WTC11 (cell line): ENCODE results near the gene NHLH2. TPM values are rescaled to one million over a fixed set of nuclear protein-coding genes. Genes with fewer than 3 reads are reported as not detected.

ENCODE experiments used
- ATAC-seq: fragments of 200-7000 bp; cut with Tn5 transposase; 2 replicates; pipeline ENCODE4 v1.10.0; 2021; ENCODE audit warnings: mild to moderate bottlenecking, moderate library complexity
- CTCF ChIA-PET: fragments of 300-600 bp; sonication (Branson Sonifier 250); formaldehyde crosslinking; loops from one replicate; lab custom pipeline; 2021; ENCODE audit warnings: antibody characterized with exemption; lab: Charles Lee
- POLR2A ChIA-PET: fragments of 350-600 bp; sonication (Branson Sonifier 250); formaldehyde crosslinking; loops from one replicate; lab custom pipeline; 2021; ENCODE audit warnings: antibody characterized with exemption; lab: Charles Lee
- DNase-seq: peaks from one replicate; pipeline ENCODE4 v3.0.0; 2021; ENCODE audit warnings: low spot score
- H3K27ac Mint-ChIP-seq: 2 replicates; pipeline ENCODE4 v1.8.0; 2021; ENCODE audit warnings: mixed read lengths
- H3K27me3 Mint-ChIP-seq: 2 replicates; pipeline ENCODE4 v1.8.0; 2021; ENCODE audit warnings: low read depth, mild to moderate bottlenecking, moderate library complexity, mixed read lengths
- H3K36me3 Mint-ChIP-seq: 2 replicates; pipeline ENCODE4 v1.8.0; 2021; ENCODE audit warnings: mixed read lengths
- H3K4me1 Mint-ChIP-seq: 2 replicates; pipeline ENCODE4 v1.8.0; 2022; ENCODE audit warnings: mixed read lengths
- H3K4me3 Mint-ChIP-seq: 2 replicates; pipeline ENCODE4 v1.8.0; 2021; ENCODE audit warnings: mild to moderate bottlenecking, moderate library complexity, mixed read lengths
- H3K9me3 Mint-ChIP-seq: 2 replicates; pipeline ENCODE4 v1.8.0; 2021; ENCODE audit warnings: mixed read lengths
- ATF2 ChIP-seq: sonication (generic); formaldehyde crosslinking; IDR thresholded peaks from 2 replicates; pipeline ENCODE4 v1.8.1; 2022; ENCODE audit warnings: low read depth, missing genetic modification reagents, borderline replicate concordance
- CBFB ChIP-seq: sonication (generic); formaldehyde crosslinking; IDR thresholded peaks from 2 replicates; pipeline ENCODE4 v1.8.1; 2022; ENCODE audit warnings: mild to moderate bottlenecking, low read depth, missing genetic modification reagents
- E2F4 ChIP-seq: sonication (generic); formaldehyde crosslinking; IDR thresholded peaks from 2 replicates; pipeline ENCODE4 v1.8.1; 2022; ENCODE audit warnings: low read depth, mild to moderate bottlenecking, moderate library complexity, missing genetic modification reagents, borderline replicate concordance
- ESRRA ChIP-seq: sonication (generic); formaldehyde crosslinking; IDR thresholded peaks from 2 replicates; pipeline ENCODE4 v1.8.1; 2022; ENCODE audit warnings: mild to moderate bottlenecking, missing genetic modification reagents, borderline replicate concordance
- ETV6 ChIP-seq: sonication (generic); formaldehyde crosslinking; IDR thresholded peaks from 2 replicates; pipeline ENCODE4 v1.8.1; 2022; ENCODE audit warnings: mild to moderate bottlenecking, missing genetic modification reagents
- FOXP1 ChIP-seq: sonication (generic); formaldehyde crosslinking; IDR thresholded peaks from 2 replicates; pipeline ENCODE4 v1.8.0; 2022; ENCODE audit warnings: missing genetic modification reagents, mild to moderate bottlenecking, moderate library complexity, borderline replicate concordance
- FOXP4 ChIP-seq: sonication (generic); formaldehyde crosslinking; IDR thresholded peaks from 2 replicates; pipeline ENCODE4 v1.8.0; 2022; ENCODE audit warnings: mild to moderate bottlenecking, missing genetic modification reagents
- GRHL2 ChIP-seq: fragments of 250-450 bp; sonication (Bioruptor Pico); IDR thresholded peaks from 2 replicates; pipeline ENCODE4 v1.8.0; 2022; ENCODE audit warnings: mild to moderate bottlenecking, moderate library complexity; ENCODE audit not compliant: insufficient replicate concordance, severe bottlenecking
- JAZF1 ChIP-seq: fragments of 250-450 bp; sonication (Bioruptor Pico); IDR thresholded peaks from 2 replicates; pipeline ENCODE4 v1.9.0; 2021; ENCODE audit warnings: moderate library complexity, mild to moderate bottlenecking, inconsistent platforms
- JUN ChIP-seq: sonication (generic); formaldehyde crosslinking; IDR thresholded peaks from 2 replicates; pipeline ENCODE4 v1.8.0; 2023; ENCODE audit warnings: mild to moderate bottlenecking, missing genetic modification reagents
- NR2C2 ChIP-seq: sonication (generic); formaldehyde crosslinking; IDR thresholded peaks from 2 replicates; pipeline ENCODE4 v1.8.0; 2022; ENCODE audit warnings: mild to moderate bottlenecking, missing genetic modification reagents
- NR3C1 ChIP-seq: sonication (generic); formaldehyde crosslinking; conservative IDR thresholded peaks from 2 replicates; pipeline ENCODE4 v1.8.1; 2023; ENCODE audit warnings: low read depth, mild to moderate bottlenecking, missing genetic modification reagents
- RELA ChIP-seq: sonication (generic); formaldehyde crosslinking; IDR thresholded peaks from 2 replicates; pipeline ENCODE4 v1.8.1; 2022; ENCODE audit warnings: missing genetic modification reagents, mild to moderate bottlenecking, borderline replicate concordance
- RORB ChIP-seq: fragments of 250-450 bp; sonication (Bioruptor Pico); IDR thresholded peaks from 2 replicates; pipeline ENCODE4 v1.9.0; 2021; ENCODE audit warnings: mild to moderate bottlenecking
- SMAD3 ChIP-seq: sonication (generic); formaldehyde crosslinking; IDR thresholded peaks from 2 replicates; pipeline ENCODE4 v1.8.0; 2022; ENCODE audit warnings: missing genetic modification reagents, mild to moderate bottlenecking, borderline replicate concordance
- SMAD4 ChIP-seq: sonication (generic); formaldehyde crosslinking; IDR thresholded peaks from 2 replicates; pipeline ENCODE4 v1.8.0; 2022; ENCODE audit warnings: mild to moderate bottlenecking, missing genetic modification reagents
- ZNF281 ChIP-seq: sonication (generic); formaldehyde crosslinking; IDR thresholded peaks from 2 replicates; pipeline ENCODE4 v1.8.0; 2023; ENCODE audit warnings: mild to moderate bottlenecking, missing genetic modification reagents
- ZNF317 ChIP-seq: sonication (generic); formaldehyde crosslinking; IDR thresholded peaks from 2 replicates; pipeline ENCODE4 v1.8.1; 2023; ENCODE audit warnings: low read depth, mild to moderate bottlenecking, moderate library complexity, missing genetic modification reagents, borderline replicate concordance
- total RNA-seq: library from RNA; stranded (reverse); gene quantifications from 3 replicates; pipeline ENCODE4 v1.2.3, GENCODE V29; 2021
- TF ChIP-seq, protein P1 (sequence below): sonication (generic); formaldehyde crosslinking; IDR thresholded peaks from 2 replicates; pipeline ENCODE4 v1.8.1; 2023; ENCODE audit warnings: mild to moderate bottlenecking, missing genetic modification reagents, moderate library complexity
- TF ChIP-seq, protein P2 (sequence below): fragments of 250-450 bp; sonication (Bioruptor Pico); IDR thresholded peaks from 2 replicates; pipeline ENCODE4 v1.9.0; 2021; ENCODE audit warnings: mild to moderate bottlenecking, borderline replicate concordance
- TF ChIP-seq, protein P3 (sequence below): fragments of 250-450 bp; sonication (Bioruptor Pico); IDR thresholded peaks from 2 replicates; pipeline ENCODE4 v1.9.0; 2021; ENCODE audit warnings: mild to moderate bottlenecking

The NHLH2 gene
- total RNA-seq, 1 experiment from 2014 or later: 4.3 TPM

DNA sequence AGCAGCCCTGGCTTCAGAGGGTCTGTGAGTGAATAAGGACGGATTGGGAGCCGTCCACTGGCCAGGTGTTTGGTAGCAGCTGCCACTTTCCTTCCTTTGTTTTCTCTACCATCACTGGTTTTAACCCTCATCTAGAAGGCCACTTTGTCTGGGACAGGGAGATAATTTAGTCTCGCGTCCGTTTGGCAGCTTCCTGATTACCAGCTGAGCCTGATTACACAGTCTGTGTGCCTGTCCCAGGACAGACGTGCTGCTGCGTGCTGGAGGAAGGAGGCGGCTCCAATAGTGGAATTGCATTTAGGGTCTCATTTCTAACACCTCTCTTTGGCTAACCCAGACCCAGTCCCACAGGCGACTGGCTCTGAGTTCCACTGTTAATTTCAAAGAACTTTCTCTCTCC is 47.8 kb downstream of the NHLH2 start (continued):
- TF ChIP-seq E2F4 (CRISPR knock-in tag) (no peak), FOXP4 (CRISPR knock-in tag) (no peak), ZNF281 (CRISPR knock-in tag) (no peak), RELA (CRISPR knock-in tag) (no peak), CBFB (CRISPR knock-in tag) (no peak)
- TF ChIP-seq, protein P1, sequence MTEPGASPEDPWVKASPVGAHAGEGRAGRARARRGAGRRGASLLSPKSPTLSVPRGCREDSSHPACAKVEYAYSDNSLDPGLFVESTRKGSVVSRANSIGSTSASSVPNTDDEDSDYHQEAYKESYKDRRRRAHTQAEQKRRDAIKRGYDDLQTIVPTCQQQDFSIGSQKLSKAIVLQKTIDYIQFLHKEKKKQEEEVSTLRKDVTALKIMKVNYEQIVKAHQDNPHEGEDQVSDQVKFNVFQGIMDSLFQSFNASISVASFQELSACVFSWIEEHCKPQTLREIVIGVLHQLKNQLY (CRISPR knock-in tag): no peak

- ChIA-PET POLR2A (no interaction called here), CTCF (interaction anchor here (1.2 to 1.6 kb wide), 2 partner anchors 20 to 229 kb away, joined by 4 to 7 read pairs; no protein-coding TSS in a partner anchor)
- Mint-ChIP-seq H3K9me3 (peaks cover 22% of the 10 kb centered on the region), H3K27ac (no peak overlapping the region), H3K4me1 (peaks cover 43% of the 10 kb centered on the region), H3K36me3 (peaks cover 14% of the 10 kb centered on the region), H3K4me3 (no peak overlapping the region), H3K27me3 (no peaks in the 10 kb centered on the region; the same call in 1 of the 2 replicates)
- DNase-seq (no peak), ATAC-seq (no peak)
- TF ChIP-seq FOXP1: no peak
- no peak for TF ChIP-seq RORB (CRISPR knock-in tag)
- TF ChIP-seq SMAD4 (CRISPR knock-in tag): no peak
- TF ChIP-seq, protein P2, sequence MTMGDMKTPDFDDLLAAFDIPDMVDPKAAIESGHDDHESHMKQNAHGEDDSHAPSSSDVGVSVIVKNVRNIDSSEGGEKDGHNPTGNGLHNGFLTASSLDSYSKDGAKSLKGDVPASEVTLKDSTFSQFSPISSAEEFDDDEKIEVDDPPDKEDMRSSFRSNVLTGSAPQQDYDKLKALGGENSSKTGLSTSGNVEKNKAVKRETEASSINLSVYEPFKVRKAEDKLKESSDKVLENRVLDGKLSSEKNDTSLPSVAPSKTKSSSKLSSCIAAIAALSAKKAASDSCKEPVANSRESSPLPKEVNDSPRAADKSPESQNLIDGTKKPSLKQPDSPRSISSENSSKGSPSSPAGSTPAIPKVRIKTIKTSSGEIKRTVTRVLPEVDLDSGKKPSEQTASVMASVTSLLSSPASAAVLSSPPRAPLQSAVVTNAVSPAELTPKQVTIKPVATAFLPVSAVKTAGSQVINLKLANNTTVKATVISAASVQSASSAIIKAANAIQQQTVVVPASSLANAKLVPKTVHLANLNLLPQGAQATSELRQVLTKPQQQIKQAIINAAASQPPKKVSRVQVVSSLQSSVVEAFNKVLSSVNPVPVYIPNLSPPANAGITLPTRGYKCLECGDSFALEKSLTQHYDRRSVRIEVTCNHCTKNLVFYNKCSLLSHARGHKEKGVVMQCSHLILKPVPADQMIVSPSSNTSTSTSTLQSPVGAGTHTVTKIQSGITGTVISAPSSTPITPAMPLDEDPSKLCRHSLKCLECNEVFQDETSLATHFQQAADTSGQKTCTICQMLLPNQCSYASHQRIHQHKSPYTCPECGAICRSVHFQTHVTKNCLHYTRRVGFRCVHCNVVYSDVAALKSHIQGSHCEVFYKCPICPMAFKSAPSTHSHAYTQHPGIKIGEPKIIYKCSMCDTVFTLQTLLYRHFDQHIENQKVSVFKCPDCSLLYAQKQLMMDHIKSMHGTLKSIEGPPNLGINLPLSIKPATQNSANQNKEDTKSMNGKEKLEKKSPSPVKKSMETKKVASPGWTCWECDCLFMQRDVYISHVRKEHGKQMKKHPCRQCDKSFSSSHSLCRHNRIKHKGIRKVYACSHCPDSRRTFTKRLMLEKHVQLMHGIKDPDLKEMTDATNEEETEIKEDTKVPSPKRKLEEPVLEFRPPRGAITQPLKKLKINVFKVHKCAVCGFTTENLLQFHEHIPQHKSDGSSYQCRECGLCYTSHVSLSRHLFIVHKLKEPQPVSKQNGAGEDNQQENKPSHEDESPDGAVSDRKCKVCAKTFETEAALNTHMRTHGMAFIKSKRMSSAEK (CRISPR knock-in tag): no peak
- TF ChIP-seq SMAD3 (CRISPR knock-in tag): no peak
- TF ChIP-seq ATF2: no peak
- no peak for TF ChIP-seq JUN
- no peak for TF ChIP-seq ESRRA
- TF ChIP-seq, protein P3, sequence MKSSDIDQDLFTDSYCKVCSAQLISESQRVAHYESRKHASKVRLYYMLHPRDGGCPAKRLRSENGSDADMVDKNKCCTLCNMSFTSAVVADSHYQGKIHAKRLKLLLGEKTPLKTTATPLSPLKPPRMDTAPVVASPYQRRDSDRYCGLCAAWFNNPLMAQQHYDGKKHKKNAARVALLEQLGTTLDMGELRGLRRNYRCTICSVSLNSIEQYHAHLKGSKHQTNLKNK: no peak
- no peak for TF ChIP-seq GRHL2
- TF ChIP-seq NR2C2 (CRISPR knock-in tag): no peak
- TF ChIP-seq JAZF1 (CRISPR knock-in tag): no peak
- no peak for TF ChIP-seq NR3C1
- no peak for TF ChIP-seq FOXP4 (CRISPR knock-in tag)
- no peak for TF ChIP-seq ZNF317 (CRISPR knock-in tag)
- TF ChIP-seq ETV6 (CRISPR knock-in tag): no peak
Measured at GRCh38 chr1:115791816-115792215, 49.1 kb downstream of the NHLH2 start.
